ENCODE results near the gene FMNL2.

FMNL2 gene

DNA sequence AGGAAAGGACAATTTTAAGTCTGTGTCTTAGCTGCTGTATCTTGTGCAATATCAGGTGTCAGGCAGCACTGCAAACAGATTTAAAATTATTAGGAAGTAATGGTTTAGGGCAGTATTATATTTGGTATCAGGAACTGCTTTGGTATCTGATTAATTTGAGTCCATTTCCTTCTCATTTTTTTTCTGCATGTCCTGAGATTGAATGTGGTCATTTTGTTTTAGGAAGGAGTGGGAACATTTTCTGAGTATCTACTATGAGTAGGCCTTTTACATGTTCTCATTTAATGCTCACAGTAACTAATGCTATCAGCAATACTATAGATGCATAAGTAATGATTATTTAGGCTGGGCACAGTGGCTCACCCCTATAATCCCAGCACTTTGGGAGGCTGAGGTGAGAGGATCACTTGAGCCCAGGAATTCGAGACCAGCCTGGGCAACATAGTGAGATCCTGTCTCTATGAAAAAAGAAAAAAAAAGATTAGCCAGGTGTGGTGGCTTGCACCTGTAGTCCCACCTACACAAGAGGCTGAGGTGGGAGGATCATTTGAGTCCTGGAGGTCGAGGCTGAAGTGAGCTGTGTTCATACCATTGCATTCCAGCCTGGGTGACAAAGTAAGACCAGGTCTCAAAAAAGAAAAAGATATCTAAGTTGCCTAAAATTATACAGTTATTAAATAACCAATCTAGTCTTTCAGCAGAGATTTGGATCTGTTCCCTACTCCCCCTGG is 4.7 kb downstream of the FMNL2 start:
- DNase-seq = no peak

DNA sequence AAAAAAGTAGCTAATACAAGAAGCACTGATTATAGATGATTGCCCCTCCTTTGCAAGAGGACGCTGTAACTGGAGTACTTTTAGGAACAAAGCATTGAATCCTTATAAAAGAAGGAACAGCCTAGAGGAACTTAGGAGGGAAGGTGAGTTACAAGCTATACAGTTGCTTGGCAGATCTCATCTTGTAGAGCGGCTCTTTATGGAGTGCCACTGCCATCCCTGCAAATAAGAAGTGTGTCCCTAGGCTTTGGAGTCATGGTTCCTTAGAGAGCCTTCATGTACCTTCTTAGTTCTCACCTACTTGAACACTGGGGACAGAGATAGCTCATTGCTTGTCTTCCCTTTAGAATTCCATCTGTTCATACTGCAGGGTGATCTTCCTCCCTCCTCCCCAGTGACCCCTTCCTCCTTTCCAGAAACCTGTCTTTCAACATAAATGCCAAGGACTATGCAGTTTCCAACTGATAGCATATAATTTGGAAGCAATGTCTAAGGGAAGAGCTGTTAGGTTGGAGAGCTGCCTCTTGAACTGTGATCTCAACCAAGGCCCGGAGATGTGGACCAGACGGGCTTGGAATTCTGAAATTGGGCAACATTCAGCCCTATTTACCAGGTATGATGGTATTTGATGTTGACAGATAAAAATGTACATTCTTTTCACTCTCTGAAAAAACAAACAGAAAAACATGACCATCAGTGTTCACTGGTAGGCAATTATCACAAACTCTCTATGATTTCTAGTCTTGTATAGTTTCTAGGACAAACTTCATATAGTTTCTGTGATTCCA is 7.5 kb downstream of the FMNL2 start:
- DNase-seq = no peak

DNA sequence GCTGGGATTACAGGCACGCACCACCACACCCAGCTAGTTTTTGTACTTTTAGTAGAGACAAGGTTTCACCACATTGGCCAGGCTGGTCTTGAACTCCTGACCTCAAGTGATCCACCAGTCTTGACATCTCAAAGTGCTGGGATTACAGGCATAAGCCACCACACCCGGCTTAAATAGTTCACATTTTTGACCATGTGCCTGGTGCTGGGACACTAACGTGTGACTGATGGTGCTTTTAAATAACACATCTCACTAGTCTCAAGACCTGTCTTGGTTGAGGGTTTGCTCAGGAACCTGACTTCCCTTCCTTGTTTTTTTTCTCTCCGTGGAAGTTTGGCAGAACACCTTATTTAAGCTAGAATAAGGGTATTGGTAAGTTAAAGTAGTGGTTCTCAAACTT is 8.5 kb downstream of the FMNL2 start:
- no peak for DNase-seq

DNA sequence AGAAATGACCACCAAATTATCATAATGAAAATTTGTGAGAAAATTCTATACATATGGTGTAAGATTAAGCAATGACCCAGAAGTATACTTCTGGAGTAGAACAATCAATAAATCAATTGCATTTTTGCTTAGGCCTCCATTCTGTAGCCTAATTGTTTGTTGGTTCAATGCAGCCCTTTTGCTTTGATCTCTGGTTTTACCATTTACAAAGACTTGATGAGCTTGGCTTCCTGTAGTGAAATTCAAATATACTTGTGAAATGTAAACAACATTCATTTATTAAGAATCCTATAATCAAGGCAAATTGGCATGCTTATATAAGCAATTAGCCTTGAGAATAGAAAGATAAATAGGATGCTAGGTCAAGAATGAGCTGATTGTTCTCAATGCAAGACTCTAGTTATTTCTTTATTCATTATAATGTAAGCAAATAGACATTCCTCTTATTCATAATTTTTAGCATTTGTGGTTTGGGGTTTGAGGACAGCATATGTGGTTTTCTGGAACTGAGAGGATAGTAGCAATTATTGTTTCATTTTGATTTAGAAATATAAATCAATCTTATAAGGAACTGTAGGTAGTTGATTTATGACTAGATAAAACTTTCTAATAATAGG is 9.7 kb downstream of the FMNL2 start:
- no peak for DNase-seq

DNA sequence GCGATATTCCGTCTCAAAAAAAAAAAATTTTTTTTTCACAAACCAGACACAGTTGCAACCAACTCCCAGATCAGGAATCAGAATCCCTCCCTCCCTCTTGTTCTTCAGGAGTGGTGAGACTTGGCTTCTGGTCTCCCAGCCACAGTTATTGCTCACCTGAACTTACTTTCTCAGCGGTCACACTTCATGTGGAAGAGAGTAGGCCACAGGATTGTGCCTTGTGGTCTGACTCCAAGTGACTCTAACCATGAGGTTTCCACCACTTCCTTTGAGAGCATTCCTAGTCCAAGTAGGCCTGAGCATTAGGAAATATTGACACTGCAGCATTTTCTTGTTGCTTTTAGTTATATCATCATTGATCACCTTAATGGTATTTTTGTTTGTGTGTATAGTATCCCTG is 12.1 kb downstream of the FMNL2 start:
- DNase-seq = no peak

DNA sequence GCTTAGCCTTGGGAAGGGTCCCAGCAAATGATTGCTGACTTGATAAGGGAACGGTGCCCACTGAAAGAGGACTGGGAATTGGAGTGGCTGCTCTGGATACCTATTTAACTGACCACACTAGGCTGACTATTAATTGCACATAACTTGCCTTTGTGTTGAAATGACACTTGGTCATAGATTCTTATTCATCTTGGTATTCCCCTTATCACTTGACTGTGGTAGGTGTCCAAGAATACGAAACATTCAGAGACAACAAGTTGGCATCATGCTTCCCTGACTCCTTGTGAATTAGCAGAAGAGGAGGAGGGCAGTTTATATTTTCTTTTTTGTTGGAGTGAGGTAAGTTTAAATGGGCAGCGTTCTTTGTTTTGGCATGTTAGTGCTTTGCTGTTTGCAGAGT is 13.4 kb downstream of the FMNL2 start:
- no peak for DNase-seq

DNA sequence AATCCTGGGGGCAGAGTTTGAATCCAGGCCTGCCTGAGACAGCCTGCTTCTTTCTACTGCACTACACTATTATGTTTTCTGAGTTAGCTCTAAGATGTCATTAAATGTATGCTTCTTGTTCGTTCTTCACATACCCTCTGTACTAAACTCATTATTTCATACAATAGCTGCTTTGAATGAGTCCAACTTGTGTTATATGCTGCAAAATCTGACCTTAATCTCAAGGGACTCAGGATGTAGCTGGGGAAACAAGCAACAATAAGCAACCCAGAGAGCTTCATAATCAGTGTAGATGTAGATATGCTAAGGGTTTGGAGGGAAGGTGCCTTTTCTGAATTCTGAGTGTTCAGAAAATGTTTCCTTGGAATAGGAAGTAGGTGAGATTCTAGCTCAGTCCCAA is 14.4 kb downstream of the FMNL2 start:
- no peak for DNase-seq

DNA sequence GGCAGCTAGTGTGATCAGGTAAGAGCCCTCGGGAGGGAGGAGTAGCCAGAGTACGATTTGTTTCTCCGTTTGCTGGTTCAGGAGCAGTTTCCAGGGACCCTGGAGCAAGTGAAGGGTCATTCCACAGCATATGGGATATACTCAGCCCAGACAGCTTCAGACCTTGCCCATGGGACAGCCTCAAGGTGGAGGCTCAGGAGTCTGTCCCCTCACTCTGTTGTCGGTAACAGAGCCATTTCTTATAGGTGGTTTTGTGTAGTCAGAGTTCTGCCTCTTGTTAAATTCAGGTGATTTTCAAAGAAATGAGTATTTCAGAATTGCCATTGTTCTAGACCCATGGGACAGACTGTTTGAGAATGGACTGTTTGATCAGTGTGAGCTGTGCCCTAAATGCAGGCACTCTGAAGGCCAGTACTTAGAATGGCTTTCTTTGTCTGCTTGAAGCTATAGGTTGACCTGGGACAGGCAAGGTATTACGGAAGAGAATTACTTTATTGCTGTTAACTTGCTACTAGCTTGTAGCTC is 15.2 kb downstream of the FMNL2 start:
- no peak for DNase-seq

DNA sequence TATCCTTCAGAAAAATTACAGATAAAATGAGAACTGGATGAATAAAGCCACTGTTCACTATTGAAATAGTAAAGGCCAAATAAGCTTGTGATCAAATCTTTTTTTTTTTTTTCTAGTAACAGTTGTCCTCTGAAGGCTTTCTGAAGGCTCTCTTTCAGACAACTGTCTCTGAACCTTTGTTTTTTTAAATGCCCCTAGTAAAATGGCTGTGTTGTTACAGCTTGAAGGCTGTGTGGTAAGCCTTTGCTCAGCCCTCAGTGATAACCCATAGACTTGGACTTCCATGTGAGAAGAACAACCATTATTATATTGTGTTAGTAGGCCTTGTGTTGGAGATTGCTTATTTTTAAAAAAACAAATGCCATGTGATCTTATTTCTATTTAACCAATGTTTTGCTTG is 17.6 kb downstream of the FMNL2 start:
- no peak for DNase-seq

DNA sequence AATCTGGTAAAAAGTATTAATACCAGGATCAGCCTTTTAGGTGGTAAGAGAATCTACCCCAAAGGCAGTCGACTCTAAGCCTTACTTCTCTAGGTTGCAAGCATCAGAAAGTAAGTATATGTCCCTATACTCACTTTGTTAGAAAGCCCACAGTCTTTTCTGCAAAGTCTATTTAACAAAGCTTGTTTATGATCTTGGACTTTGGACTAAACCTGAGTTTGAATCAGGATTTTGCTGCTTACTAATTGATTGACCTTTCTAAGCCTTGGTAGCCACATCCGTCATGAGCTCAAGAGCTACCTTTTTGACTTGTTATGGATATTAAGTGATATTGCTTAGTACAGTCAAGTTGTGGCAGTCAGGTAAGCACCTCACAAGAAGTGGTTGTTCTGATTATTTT is 18.4 kb downstream of the FMNL2 start:
- no peak for DNase-seq

DNA sequence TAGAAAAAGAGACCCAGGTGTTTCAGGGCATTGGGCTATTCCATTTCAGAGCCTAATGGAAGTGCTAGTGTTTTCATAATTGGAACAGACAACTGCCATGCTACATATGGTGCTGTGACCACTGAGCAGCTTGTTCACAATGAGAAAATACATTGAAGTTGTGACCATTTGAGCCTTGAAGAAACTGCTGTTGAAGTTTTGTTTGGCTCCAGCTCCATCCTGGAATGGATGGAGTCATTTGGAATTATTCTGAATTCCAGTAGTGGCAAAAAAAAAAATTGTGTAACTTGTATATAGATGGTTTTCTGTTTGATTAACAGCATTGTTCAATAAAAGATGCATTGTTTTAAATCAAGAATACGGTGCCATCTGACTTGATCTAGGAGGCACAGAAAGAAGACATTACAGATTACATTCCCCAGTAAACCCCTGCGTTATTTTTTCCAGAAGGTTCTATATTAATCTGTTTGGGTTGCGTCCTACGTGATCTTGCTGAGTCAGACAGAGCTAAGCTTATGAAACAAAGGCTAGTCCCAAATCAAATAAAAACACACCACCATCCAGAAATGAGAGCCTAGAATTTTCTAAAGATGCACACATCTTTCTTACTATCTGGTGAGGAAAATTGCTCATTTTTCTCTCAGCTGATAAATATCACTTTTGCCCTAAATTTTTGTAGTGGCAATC is 19.2 kb downstream of the FMNL2 start:
- DNase-seq = no peak

DNA sequence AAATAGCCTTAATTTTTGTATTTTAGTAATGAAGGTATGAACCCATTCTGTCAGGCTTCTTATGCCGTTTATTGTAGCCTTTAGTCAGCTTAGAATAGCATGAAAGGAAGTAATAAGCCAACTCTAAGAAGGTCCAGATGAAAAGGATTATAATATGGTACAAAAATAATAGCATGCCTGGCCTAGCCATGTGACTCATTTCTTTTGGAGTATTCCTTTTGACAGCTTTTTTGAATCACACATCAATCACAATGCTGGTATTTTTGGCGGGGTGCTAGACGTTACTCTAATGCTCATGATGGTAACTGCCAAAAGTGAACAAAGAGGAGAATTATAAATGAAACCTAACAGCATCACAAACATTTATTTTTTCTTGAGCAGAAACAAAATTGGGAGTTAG is 19.9 kb downstream of the FMNL2 start:
- DNase-seq = no peak

DNA sequence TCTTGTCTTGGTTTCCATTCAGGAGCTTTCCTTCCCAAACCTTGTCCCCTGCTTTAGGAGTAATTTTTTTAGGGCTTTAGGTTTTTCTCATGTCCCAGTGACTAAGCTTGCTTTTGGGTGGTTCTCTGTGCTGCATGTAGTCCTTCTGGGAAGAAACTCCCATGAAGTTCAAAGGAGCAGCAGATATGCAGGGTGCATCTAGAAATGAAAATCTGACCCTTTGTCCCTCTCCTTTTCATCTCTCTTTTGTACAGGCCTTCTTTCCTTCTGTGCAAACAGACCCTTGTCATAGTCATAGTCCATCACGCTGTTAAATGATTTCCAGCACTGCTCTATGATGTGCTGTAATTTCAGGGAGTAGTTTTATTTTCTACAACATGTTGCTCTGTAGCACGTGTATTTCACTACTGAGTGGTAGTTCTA is 20.4 kb downstream of the FMNL2 start:
- DNase-seq = no peak

DNA sequence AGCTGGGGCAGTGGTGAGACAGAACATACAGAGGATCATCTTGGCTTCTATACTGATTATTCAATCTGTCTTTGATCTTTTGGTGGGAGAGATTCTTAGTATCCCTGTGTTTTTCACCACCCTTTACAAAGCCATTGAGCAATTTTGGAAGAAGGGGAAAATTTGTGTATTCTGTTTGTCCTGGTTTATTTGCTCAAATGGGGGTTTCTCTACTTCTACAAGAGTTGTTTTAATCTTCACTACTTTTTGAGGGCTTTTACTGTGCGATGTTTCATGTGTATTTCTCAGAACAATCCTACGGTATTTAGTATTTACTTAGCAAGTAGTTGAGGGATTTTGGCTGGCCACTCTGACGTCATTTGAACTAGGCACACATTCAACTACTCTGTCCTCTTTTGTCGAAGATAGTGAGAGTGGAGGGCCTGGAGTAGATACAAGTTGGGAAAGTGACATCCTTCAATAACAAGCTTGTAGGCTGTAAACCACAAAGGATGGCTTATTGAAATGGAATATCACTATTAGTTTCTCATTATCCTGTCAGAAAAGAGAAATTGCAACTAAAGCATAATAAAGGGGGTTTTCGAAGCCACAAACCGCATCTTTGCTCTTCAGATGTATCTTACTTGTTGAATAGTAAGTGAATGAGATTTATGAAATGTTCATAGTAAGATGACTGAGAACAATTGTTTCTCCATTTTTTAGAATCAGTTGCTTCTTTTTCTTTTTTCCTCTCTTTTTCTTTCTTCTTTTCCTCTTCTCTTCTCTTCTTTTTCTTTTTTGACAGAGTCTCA is 24.8 kb downstream of the FMNL2 start:
- no peak for DNase-seq

DNA sequence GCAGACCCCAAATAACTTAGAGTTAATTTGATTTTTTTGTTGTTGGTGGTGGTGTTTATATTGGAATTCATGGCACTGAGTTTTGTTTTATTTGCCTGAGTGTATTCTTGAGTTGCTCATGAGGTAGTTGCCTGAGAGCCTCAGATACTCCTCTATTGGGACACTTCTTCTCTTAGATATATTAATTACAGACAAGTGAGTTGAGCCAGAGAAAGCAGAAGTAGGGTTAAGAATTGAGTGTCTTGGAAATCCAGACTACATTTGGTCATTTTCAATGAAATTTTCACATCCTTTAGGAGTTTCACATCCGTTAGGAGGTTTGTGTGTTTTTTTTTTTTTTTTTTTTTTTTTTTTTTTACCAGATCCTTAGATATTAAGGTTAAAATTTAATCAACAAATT is 29.0 kb downstream of the FMNL2 start:
- no peak for DNase-seq

DNA sequence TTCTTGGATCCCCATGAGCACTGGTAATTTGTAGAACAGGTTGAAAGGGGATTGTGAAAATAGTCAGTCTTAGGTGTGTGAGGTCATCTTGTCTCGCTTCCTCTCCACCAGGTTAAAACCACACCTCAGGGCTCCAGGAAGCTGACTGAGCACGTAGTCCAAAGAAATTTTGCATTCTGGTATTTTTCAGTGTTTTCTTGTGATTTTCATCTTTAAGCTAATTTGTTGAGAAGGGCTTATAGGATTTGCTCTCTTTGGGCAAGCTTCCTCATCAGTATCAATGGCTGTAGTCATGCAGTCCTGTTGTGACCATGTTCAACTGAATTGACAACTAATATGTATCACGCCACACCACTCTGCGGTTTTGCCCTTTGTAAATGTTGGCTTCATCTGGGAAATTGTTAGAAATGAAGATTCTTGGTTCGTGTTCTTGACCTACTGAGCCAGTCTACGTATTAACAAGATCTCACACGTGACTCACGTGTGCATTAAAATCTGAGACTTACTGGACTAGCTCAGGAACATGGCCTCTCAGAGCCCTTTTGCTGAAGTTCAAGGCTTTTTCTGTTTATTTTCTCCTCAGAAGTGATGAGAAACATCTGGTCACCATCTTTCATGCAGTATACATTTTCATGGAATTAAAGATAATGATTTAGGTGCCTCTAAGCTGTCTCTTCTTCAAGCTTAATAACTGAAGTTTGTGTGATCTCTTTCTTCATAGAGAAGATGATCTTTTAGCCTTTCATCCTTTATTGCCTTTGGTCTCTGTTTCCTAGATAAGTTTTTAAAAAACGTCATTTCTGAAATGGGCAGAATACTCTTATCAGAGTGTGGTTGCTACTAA is 32.8 kb downstream of the FMNL2 start:
- DNase-seq = no peak

DNA sequence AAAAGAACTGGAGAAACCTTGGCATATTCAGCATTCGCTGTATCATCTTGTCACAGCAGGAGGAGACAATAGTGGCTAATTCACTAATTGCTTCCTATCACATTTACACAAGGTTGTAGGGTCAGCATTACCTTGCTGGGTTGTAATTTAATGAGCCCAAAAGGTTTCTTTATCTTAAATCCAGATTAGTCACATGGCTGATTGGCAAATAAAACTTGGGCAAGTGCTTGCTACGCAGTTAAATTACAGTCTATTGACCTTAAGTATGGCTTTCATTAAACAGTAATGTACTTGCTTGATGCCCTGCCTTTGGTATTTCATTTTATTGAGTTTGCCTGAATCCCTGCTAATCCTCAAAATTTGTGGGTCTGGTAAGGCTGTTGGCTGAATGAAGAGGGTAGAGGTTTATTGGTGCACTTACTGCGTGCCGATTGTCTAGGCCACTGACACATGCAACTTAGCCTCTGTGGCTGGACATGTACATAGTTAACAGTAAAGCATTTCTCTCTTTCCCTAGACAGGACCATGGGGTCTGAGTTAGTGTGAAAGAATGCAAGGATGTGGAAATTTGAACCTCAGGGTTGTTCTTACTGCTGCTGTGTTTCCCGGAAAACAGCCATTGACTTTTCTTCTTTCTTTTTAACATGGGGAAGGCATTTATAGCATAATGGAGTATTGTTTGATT is 34.3 kb downstream of the FMNL2 start:
- no peak for DNase-seq

DNA sequence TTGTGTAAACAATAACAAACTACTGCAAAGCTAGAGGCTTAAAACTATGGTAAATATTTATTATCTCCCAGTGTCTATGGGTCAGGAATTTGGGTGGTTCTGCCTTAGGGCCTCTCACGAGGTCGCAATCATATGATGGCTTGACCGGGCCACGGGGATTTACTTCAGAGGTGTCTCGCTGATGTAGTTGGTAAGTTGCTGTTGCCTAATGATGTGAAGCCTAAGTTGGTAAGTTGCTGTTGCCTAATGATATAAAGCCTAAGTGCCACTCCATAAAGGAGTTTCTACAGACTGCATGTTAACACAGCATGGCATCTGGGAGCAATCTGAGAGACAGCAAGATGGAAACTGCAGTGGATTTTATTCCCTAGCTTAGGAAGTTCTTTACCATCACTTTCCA is 35.8 kb downstream of the FMNL2 start:
- DNase-seq = no peak

DNA sequence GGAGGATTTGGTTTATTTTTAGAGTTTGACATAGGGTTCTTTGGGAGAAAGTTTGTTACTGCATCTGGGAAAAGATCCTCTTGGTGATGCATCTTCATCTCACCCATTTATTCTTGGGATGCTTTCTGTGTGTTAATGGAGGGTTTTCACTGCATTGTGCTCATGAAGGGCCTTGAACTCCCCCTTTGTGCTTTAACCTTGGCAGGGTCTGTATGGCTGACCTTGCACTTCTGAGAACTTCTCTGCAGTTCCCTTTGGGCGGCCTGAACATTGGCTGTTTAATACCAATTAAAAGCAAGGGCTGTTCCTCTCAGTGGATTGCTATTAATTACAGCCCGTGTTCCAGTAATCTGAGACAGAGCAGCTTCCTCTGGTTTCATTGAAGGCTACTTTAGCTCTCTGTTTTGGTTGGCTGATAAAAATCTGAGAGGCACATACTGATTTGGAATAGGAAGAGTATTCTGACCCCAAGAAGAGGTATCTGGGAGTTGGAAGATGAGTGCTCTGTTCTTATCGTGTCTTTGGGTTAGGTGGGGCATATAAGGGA is 37.5 kb downstream of the FMNL2 start:
- no peak for DNase-seq

DNA sequence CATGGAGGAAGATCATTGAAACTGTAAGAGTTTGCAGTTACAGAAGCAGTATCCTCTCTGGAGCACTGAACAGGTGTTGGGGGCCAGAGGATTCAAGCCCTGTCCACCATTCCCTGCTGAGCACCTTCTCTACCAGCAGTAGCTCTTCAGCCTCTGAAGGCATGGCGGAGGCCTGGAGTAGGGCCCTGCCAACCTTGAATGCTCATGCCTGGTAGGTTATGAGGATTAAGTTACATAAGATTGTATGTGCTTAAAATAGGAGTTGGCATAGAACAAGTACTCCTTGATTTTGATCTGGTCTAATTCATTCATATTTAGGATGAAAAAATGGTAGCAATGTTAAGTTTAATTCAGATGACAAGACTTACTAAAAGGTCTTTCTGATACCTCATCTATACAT is 40.2 kb downstream of the FMNL2 start:
- DNase-seq = no peak

DNA sequence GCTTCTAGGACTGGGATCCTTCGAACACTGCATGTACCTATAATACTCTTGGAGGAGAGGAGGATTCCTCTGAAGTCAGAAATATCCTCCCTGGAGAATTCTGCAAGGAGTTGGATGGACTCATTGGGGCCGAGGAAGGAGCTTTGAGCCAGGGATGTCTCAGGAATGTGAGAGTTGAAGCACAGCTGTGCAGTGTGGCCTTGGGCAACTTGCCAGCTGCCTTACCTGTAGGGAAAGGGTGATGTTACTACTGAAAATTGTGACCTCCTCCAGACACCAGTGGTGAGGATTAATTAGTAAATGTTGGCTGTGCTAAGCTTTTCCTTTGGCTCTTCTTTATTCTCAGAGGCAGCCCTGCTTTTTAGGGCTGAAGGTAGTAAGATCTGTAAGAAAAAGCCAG is 41.4 kb downstream of the FMNL2 start:
- no peak for DNase-seq
